ENCODE data around the gene BAHCC1.

DNA sequence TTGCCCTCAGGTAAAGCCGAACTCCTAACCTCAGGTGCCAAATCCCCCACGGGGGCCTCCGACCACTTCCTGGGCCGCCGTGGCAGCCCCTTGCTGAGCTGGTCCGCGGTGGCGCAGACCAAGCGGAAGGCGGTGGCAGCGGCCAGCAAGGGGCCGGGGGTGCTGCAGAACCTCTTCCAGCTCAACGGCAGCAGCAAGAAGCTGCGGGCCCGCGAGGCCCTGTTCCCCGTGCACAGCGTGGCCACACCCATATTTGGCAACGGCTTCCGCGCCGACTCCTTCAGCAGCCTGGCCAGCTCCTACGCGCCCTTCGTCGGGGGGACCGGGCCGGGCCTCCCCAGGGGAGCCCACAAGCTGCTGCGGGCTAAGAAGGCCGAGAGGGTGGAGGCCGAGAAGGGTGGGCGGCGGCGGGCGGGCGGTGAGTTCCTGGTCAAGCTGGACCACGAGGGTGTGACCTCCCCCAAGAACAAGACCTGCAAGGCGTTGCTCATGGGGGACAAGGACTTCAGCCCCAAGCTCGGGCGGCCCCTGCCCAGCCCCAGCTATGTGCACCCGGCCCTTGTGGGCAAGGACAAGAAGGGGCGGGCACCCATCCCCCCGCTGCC lies 65.7 kb downstream of the BAHCC1 start:
- TF ChIP-seq, protein P1, sequence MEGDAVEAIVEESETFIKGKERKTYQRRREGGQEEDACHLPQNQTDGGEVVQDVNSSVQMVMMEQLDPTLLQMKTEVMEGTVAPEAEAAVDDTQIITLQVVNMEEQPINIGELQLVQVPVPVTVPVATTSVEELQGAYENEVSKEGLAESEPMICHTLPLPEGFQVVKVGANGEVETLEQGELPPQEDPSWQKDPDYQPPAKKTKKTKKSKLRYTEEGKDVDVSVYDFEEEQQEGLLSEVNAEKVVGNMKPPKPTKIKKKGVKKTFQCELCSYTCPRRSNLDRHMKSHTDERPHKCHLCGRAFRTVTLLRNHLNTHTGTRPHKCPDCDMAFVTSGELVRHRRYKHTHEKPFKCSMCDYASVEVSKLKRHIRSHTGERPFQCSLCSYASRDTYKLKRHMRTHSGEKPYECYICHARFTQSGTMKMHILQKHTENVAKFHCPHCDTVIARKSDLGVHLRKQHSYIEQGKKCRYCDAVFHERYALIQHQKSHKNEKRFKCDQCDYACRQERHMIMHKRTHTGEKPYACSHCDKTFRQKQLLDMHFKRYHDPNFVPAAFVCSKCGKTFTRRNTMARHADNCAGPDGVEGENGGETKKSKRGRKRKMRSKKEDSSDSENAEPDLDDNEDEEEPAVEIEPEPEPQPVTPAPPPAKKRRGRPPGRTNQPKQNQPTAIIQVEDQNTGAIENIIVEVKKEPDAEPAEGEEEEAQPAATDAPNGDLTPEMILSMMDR (conservative IDR thresholded peaks at IDR 0.05 in 1 of 2, IDR thresholded peaks at IDR 0.05 in 1 of 2; ENCODE audit: low read depth in 1 of 2, low read length in 2 of 2), result no peak
- no peak for TF ChIP-seq EZH2 (IDR thresholded peaks at IDR 0.05; ENCODE audit: low read length, missing control alignments)
